KG1 (cell line): Measurements from ENCODE around the gene FOXP2.
"Not testable (repeated sequence)": the region's sequence is repeated elsewhere in the genome, so short reads cannot be mapped to it uniquely, and the experiment has no call there.

Source experiments
- DNase-seq: peaks from one replicate; lab custom pipeline; 2025; lab: John Stamatoyannopoulos, UW

Gene FOXP2

DNA sequence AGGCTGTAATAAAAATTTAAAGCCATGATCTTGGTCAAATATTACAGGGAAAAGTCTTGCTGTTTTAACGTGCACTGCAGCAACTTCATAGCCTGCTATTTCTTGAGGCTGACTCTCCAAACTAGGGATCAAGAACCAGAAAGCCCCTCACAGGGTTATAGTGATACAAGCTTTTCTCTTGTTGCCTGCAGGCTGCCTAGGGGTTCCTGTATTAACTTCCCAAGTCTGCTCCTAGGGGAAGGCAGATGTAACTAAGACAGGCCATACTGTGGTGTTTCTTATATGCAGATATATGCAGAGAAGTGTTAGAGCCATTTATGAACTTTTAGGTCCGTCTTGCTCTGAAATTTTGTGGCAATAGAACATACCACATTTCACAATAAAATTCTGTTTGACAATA lies 175.7 kb downstream of the FOXP2 start:
- no peak for DNase-seq

DNA sequence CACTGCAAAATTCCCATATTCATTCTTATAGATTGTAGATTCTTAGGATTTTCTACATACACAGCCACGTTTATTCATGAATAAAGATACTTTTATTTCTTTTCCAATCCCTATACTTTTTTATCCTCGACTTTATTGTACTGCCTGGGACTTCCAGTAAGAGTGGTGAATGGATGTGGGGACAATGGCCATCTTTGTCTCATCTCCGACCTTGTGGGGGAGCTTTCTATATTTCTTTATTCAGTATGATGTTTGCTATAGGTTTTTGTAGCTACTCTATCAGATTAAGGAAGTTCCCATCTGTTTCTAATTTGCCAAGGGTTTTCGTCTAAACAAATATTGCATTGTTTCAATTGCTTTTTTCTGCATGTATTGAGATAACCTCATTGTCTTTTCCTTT lies 184.3 kb downstream of the FOXP2 start:
- DNase-seq = no peak

DNA sequence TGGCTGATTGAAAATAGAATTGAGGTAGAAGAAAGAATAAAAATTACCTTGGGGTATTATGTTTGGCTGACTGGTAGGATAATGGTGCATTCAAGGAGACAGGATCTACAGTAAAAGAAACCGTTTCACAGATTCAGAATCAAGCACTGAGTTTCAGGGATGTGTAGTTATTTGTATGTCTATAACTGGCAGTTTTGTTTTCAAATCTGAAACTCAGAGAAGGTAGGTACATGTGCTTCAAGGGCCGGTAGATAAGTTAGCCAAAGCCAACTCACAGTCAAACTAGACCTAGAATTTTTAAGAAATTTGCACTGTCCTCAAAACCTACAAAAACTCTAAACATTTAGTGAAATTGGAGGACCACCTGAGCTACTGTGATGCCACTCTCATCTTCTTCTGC lies 191.5 kb downstream of the FOXP2 start:
- DNase-seq = no peak

DNA sequence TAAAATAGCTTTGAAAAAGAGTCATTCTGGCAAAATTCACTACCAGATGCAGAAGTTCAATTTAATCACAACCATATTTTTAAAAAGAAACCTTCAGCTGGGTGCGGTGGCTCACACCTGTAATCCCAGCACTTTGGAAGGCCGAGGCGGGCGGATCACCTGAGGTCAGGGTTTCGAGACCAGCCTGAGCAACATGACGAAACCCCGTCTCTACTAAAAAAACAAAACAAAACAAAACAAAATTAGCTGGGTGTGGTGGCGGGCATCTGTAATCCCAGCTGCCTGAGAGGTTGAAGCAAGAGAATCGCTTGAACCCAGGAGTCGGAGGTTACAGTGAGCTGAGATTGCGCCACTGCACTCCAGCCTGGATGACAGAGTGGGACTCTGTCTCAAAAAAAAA lies 194.2 kb downstream of the FOXP2 start:
- DNase-seq = not testable (repeated sequence)

DNA sequence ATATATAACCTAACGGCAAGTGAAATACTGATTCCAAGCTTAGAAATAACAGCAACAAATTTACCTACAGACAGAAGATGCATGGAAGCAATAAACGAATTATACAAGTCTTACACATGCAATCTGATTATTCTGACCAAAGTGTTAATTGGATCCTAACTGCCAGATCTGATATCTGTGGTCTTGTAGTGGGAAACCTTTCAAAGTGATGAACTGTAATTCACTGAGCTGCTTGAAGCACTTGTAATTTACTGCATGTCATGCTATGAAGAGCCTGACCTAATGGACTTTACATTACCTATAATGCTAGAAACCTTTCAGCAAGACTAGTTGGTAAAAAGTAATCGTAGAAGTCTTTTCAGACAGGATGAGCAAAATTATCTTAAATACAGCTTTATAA lies 205.6 kb downstream of the FOXP2 start:
- DNase-seq = no peak

DNA sequence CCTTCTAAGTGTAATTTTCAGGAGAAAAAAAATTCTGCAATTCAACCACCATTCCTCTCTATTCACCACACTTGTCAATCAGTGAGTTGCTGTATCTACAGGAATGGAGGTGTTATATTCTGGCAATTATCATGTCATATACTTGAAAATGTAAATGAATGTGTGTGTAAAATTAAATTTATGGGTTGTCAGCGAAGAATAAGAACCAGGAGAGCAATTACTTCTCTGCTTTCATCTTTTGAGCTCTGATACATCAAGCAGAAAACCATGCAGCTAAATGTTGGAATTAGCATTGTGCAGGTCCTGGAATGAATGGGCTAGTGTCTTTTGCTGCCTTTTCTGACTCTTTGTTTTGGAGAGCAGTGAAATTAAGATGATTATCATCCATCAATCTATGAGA lies 207.6 kb downstream of the FOXP2 start:
- no peak for DNase-seq

DNA sequence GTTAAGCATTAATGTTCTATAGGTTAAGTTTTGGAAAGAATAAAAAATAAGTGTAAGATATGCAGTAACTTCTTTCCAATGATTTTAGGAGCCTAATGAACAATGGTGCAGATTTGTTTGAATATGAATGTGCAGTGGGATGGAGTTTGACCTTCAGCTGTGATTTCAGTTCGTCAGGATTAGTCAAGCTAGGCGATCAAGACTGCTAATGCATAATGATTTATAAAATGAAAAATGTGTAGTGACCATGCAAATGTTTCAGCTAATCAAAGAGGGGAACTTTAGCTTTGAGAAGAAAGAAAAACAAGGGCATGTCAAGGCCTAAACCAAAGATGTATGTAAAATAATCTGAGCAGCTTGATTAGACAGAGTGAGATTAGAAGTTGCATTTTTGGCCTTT lies 208.5 kb downstream of the FOXP2 start:
- DNase-seq = no peak

DNA sequence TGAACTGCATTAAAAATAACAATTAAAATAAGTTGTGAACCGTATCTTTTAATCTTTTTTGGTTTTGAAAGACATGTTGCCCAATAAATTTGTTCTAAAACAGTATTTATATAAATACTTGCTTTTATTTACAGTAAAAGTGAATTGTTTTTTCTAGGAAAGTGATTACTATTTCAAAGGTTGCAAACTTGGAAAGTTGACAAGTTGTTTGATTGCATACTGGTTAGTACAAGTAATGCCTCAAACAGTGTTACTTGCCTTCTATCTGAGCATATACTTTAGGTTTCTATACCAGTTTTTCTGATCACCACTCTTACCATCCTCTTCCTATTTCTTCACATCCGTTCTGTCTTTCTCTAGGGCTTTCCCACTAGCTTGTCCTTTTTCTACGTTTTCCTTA lies 212.6 kb downstream of the FOXP2 start:
- no peak for DNase-seq

DNA sequence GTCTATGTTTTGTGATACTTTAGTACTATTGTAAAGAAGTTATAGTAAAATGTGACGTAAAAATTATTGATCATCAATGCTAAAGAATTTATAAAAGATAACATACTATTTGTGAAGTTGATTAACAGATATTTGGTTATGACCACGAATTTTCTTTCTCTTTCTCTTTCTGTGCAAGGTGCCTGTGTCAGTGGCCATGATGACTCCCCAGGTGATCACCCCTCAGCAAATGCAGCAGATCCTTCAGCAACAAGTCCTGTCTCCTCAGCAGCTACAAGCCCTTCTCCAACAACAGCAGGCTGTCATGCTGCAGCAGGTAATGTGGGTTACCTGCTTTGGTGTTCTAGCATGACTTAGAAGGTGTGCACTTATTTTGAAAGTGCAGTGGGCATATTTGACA lies 213.7 kb downstream of the FOXP2 start:
- DNase-seq = no peak

DNA sequence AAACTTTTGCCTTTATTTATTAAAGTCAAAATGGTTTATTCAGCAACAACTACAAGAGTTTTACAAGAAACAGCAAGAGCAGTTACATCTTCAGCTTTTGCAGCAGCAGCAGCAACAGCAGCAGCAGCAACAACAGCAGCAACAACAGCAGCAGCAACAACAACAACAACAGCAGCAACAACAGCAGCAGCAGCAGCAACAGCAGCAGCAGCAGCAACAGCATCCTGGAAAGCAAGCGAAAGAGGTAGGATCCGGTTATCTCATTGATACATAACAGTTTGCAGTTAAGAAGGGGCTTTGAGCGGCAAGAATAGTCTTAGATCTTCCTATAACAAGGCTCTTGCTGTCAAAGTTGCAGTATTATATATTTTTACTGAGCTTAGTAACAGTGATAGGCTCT lies 215.1 kb downstream of the FOXP2 start:
- no peak for DNase-seq

DNA sequence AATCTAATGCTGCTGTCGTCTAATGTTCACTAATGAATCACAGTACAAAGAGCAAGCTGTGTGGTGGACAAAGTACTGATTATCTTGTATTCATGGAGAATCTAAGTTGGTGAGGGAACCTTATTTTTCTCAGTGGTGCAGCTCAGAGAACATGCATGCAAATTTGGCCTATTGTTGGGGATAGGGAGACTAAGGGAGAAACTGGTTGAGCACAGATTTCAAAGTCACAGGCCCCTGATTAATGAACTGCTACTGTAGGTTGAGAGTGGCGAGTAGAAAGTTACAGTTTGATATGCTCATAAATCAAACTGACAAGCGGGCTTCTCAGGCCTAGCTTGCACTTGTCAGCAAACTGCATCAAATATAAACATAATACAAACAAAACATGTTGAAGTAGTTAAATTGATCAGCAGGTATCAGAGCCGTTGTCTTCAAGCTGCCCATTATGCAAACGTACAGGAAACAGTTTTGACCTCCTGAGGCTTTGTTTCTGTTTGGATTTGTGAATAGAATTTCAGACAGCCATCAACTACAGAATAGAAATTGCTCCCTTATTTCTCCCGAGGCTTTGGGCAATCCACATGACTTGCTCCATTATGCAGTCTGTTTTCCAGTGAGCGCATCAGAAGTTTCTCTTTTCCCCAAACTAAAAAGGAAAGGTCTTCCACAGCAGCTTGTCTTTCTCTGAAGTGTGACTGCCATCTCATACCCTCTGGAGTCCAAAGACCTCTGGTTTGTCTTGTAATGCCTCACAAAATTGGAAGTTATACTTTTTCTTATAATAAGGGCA lies 215.8 kb downstream of the FOXP2 start:
- DNase-seq = no peak

DNA sequence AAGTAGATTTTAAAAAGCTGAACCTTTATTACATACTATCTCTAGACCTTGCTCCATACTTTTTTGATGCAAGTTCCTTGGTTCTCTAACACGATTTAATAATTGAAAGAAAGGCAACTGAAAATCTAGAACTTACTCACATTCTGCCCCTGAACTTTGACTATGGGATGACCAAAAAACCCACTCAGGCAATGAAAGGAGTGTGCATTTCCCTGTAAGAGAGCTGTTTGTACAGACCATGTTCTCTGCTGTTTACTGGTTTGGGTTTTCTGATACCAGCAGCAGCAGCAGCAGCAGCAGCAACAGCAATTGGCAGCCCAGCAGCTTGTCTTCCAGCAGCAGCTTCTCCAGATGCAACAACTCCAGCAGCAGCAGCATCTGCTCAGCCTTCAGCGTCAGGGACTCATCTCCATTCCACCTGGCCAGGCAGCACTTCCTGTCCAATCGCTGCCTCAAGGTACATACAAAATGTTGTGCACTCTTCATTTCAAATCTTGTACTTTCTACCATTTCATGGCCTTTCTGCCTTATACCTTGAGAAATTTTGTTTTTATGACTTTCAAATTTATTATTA lies 216.7 kb downstream of the FOXP2 start:
- no peak for DNase-seq

DNA sequence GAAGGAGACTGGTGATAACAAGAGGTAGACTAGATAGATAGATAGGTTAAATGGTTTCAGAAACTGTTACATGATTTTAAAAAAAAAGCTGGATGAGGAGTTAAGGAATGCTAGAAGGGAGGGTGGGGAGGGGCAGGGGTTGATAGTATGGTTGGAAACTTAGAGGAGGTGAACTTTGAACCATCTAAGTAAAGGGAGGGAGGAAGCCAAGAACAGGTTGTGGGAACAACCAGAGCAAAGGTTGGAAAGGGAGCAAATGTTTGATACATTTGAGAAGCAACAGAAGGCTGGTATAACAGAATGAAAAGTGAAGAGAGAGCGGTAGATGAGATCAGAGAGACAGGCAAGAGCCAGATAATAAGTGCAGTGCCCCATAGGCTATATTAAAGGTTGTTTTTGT lies 224.8 kb downstream of the FOXP2 start:
- DNase-seq = no peak

DNA sequence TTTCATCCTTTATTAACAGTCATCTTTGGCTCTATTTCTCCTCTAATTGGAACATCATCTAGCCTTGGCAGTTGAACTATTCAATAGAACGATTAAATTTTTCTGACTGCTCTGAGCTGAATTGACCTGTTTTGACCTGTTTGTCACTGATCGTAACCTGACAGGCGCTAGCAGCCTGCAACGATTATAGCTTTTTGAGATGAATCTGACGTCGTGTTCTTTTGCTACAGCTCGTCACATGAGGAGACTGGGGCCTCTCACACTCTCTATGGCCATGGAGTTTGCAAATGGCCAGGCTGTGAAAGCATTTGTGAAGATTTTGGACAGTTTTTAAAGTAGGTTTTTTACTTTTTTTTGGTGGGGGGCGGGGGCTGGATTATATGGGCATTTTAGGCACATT lies 229.8 kb downstream of the FOXP2 start:
- DNase-seq = no peak

DNA sequence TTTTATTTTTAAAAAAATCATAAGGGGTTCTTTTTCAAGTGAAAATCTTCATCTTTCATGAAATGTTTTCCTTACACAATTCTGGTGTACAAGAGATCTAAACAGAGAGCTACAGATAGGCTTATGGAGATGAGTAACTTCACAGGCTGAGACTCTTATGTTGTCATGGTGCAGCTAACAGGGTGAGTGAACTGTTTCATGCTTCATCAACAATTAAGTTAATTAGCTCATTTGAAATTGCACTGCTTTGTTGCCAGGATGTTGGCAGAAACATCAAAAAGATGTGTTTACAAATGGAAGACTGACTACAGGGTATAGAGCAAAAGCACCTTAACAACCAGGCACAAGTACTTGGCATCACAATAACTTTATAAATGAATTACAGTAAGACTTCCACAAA lies 230.8 kb downstream of the FOXP2 start:
- no peak for DNase-seq

DNA sequence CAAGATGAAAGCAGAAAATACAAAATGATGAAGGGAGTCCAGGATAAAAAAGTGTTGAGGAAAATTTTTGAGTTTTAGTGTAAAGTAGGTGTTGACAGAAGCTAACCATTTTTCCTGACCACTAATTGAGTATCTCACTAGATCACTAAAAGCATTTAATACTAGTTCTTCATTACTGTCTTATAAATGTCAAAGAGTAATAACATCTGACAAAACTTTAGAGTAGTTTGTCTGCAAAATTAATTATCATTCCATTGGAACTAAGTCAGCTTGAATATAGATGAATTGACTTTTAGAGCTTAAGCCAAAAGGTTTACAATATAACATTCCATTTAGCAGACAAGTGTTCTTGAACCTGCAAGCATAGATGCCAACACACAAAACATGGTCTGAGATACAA lies 232.9 kb downstream of the FOXP2 start:
- DNase-seq = no peak

DNA sequence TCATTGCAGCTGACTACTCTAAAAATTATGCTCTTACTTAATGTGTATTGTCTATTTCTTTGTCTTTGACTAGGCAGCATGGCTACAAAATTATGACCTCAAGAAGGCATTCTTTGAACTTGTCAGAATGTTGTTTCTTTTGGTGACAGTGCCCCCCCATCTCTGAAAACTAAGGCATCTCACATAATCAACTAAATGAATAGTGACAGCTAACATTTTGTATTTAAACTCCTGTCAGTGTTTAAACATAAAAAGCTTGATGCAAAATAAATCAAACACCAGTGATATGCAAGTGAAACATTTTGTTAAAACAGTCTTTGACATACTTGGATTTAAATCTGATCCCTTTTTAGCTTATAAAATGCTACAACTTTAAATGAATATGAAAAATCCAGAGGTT lies 233.5 kb downstream of the FOXP2 start:
- DNase-seq = no peak

DNA sequence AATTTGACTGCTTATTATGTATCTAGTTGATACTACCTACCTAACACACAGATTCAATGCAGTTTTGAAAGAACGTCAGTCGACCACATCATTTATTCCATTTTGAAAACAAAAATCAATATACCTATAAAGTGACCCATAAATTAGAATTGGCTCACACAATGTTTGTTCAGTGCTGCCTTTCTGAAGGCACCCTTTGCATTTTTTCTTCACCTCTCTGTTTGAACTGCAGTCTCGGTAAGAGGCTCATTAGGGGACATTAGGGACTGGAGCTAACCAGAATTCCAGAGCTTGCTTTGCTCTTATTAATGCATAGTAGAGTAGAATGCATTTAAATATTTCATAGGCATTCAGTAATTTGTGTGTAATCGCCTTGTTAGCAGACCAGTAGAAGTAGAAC lies 234.1 kb downstream of the FOXP2 start:
- no peak for DNase-seq

DNA sequence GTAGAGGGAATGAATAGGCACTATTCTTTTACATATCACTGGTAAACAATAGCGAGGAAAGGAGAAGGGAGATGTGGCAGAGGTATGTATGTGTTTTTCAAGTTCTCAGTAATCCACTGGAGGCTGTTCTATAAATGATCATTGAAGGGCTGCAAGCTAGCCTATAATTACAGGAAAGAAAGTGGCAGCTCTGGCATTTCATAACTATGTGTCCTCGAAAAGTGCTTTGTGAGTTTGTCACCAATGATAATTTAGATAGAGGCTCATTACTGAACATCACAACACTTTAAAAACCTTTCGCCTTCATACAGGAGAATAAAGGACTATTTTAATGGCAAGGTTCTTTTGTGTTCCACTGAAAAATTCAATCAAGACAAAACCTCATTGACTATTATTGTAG lies 235.1 kb downstream of the FOXP2 start:
- no peak for DNase-seq

DNA sequence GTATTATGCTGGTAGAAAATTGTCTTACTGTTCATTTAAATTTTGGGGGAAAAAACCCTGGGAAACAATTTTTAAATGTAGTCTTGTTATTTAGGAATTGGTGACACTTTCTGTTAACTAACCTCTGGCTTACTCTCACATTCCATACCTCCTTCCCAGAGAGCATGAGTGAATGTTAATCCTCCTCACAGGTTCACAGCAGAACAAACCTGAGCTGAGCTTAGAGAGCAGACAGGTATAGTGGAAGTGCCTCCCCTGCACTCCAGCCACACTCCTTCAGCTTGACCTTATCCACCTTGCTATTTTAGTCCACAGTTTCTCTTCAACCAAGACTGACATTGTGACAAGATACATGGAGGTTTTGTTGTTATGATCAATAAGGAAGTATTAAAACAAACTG lies 235.9 kb downstream of the FOXP2 start:
- DNase-seq = no peak

DNA sequence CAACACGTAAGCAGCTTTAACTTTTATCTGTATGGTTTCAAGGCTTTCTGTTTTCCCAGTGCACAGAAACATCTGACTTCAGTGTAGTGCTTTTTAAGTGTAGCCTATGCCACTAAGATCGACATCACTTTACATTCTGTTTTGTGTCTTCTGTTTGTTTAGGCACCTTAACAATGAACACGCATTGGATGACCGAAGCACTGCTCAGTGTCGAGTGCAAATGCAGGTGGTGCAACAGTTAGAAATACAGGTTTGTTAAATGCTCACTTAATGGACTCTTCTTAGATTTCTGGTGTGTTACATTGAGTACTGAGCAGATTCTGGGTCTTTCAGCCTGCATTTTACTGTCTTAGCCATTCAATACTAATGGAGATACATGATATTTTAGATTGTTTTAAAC lies 237.4 kb downstream of the FOXP2 start:
- DNase-seq = no peak

DNA sequence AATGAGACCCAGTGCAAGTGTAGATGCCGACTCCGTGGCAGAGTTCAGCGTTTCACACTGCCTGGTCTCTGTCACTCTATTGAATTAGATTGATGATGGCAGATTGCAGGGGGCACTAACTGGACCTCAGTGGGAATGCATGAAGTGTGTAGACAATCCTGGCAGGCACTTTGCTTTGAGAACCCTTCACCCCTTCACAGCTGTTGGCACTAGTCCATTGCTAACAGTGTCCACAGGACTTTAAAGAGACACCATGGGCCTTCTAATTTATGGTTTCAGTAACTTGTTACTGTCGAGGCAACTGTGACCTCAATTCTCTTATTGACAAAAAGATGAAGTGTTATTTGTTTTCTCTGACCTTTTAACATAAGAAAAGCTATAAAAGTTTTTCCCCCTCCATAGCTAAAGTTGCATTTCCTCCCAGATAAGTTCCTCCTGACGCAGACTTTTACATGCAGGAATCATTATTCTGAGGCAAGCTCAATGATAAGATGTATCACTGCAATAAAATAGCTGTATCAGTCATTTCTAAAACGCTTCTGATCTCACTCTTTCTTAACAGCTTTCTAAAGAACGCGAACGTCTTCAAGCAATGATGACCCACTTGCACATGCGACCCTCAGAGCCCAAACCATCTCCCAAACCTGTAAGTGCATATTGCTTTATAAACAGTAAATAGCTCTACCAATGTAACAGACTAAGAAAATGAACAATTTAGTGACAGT lies 238.9 kb downstream of the FOXP2 start:
- no peak for DNase-seq

DNA sequence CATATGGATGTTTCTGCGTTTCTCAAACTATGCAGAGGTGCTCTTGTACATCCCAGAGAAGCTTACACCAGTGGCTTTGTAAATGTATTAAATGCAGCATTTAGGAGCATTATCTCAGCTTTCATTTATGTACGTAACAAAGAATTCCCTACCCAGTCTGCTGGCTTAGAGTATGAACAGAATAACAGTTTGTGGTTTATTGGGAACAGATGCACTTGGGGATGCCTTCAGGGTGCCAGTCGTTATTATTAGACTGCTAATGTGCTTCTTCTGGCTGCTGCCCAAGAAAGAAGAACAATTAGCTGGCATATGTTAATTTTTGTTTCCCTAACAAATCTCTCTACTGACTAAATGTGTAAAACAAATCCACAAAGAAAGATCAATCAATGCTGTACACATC lies 241.9 kb downstream of the FOXP2 start:
- no peak for DNase-seq

DNA sequence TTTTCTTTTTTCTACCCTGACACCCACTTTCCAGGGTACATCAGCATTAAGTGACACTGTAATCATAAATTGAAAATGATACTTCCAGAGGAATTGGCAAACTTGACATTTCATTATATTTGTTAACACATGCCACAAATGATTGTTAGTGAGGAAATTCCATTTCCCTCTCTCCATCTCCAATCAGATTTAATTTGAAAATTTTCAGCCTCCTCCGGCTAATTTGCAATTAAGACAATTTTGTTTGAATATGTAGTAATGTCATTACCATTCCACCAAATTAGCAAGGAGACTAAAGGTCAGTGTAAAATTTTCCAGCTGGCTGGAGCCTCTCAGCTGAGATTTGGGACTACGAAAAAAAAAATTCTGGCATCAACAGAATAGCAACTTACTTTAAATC lies 242.7 kb downstream of the FOXP2 start:
- no peak for DNase-seq
